Measurements from ENCODE around the gene CREB3L2. TPM values are rescaled to one million over a fixed set of nuclear protein-coding genes. Genes with fewer than 3 reads are reported as not detected.
"Not testable (repeated sequence)": the region's sequence is repeated elsewhere in the genome, so short reads cannot be mapped to it uniquely, and the experiment has no call there.

Gene CREB3L2
- total and polyA plus RNA-seq, 4 donors: 13.0 to 25.7 (median 19.5) TPM

DNA sequence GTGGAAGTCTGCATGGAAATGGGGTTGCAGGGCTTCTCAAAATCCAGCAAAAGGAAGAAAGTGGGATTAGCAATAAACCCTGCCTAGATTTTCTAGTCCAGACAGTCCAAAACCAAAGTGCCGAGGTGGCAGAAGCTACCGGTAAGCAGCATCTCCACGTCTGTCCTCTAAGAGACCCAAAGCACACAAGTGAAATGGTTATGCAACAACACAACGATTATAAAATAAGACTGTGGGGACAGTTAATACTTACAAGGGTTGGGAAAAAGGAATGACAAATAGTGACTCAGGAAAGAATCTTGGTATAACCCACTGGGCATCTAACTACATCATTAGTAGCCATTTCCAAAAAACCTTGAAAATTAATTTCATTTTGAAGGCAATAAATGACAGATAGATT, 24.7 kb downstream of the CREB3L2 start:
- Histone ChIP-seq H3K9me3 (ENCODE audit: control insufficient read depth, insufficient read depth, low read length) (no peaks in the 10 kb centered on the region), H3K4me3 (ENCODE audit: low read depth, low read length) (no peak overlapping the region), H3K4me1 (ENCODE audit: control insufficient read depth, insufficient read depth, low read length) (peaks cover 21% of the 10 kb centered on the region), H3K27ac (ENCODE audit: low read depth, low read length) (peak overlapping the region; percentile 85), H3K36me3 (ENCODE audit: control insufficient read depth, insufficient read depth, low read length) (no peaks in the 10 kb centered on the region), H3K27me3 (ENCODE audit: control insufficient read depth, insufficient read depth, low read length) (no peaks in the 10 kb centered on the region)
- no CpG with 5 or more reads among the region's 4 CpGs for WGBS (ENCODE audit: insufficient coverage)
- no peak for DNase-seq (ENCODE audit: low read depth in 4 of 6, low spot score in 6 of 6)

DNA sequence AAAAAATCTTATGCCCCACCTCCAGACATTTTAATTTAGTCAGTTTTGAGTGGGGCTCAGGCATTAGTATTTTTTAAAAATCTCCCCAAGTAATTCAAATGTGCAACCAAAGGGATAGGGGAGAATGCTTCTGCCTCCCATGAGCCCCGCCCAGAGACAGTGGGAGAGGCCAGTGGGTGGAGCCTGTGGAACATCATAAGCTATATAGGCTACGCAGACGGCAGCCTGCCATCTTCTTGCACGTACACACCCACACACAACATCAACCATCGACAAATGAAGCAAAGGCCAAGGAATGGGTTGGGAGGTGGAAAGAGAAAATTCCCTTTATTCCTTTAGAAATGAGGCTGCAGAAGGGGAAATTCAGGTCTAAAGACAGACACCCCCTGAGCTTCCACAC, 25.2 kb downstream of the CREB3L2 start:
- no peak overlapping the region for H3K4me3 ChIP-seq (ENCODE audit: low read depth, low read length)
- H3K27ac ChIP-seq (ENCODE audit: low read depth, low read length): peak overlapping the region; percentile 85
- no peaks in the 10 kb centered on the region for H3K9me3 ChIP-seq (ENCODE audit: control insufficient read depth, insufficient read depth, low read length)
- no peak for DNase-seq (ENCODE audit: low read depth in 4 of 6, low spot score in 6 of 6)
- H3K4me1 ChIP-seq (ENCODE audit: control insufficient read depth, insufficient read depth, low read length): peaks cover 24% of the 10 kb centered on the region
- WGBS (ENCODE audit: insufficient coverage): no CpG with 5 or more reads among the region's 5 CpGs
- no peaks in the 10 kb centered on the region for H3K36me3 ChIP-seq (ENCODE audit: control insufficient read depth, insufficient read depth, low read length)
- no peaks in the 10 kb centered on the region for H3K27me3 ChIP-seq (ENCODE audit: control insufficient read depth, insufficient read depth, low read length)

DNA sequence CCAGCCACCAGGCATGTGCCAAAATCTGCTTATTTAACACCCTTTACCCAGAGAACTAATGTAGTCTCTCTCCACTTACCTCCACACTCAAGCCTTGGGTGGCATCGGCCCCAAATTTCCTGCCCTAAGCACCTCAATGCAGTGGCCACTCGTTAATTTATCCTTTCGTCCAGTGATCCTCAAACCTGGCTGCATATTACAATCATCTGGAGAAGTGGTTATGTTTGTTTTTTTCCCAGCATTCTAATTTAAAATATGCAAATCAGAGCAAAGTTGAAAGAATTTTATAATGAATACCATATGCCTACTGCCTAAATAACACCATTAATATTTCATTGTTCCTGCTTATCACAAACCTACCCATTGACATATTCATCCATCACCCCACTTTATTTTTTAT, 25.7 kb downstream of the CREB3L2 start:
- H3K27ac ChIP-seq (ENCODE audit: low read depth, low read length): peak overlapping the region; percentile 85
- no peaks in the 10 kb centered on the region for H3K27me3 ChIP-seq (ENCODE audit: control insufficient read depth, insufficient read depth, low read length)
- WGBS (ENCODE audit: insufficient coverage): no CpG with 5 or more reads among the region's 3 CpGs
- H3K36me3 ChIP-seq (ENCODE audit: control insufficient read depth, insufficient read depth, low read length): no peaks in the 10 kb centered on the region
- no peaks in the 10 kb centered on the region for H3K9me3 ChIP-seq (ENCODE audit: control insufficient read depth, insufficient read depth, low read length)
- DNase-seq (ENCODE audit: low read depth in 4 of 6, low spot score in 6 of 6): no peak
- H3K4me3 ChIP-seq (ENCODE audit: low read depth, low read length): no peak overlapping the region
- peaks cover 24% of the 10 kb centered on the region for H3K4me1 ChIP-seq (ENCODE audit: control insufficient read depth, insufficient read depth, low read length)

DNA sequence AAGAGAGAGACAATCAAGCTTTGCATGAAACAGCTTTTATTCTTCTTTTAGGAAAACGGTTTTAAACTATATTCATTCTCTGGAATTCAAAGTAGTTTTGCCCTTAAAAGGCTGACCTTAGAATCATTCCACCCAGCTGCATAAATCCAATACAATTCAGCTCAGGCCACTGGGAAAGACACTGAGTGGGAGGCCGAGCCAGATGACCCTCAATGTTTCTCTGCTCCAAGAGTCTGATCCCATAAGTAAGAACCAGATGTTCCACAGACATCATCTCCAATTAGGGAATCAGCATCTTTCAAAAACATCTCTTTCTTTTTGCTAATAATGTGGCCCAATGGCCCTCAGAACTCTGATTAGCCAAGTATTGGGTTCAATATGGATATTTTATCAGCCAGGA, 26.1 kb downstream of the CREB3L2 start:
- WGBS (ENCODE audit: insufficient coverage): 86% methylated on average over 1 of the region's 2 CpGs
- Histone ChIP-seq H3K36me3 (ENCODE audit: control insufficient read depth, insufficient read depth, low read length) (no peaks in the 10 kb centered on the region), H3K27me3 (ENCODE audit: control insufficient read depth, insufficient read depth, low read length) (no peaks in the 10 kb centered on the region), H3K4me3 (ENCODE audit: low read depth, low read length) (no peak overlapping the region), H3K27ac (ENCODE audit: low read depth, low read length) (peak overlapping the region; percentile 85), H3K9me3 (ENCODE audit: control insufficient read depth, insufficient read depth, low read length) (no peaks in the 10 kb centered on the region), H3K4me1 (ENCODE audit: control insufficient read depth, insufficient read depth, low read length) (peaks cover 24% of the 10 kb centered on the region)
- DNase-seq (ENCODE audit: low read depth in 4 of 6, low spot score in 6 of 6): peak in 1 of 6 donors; percentile 43

DNA sequence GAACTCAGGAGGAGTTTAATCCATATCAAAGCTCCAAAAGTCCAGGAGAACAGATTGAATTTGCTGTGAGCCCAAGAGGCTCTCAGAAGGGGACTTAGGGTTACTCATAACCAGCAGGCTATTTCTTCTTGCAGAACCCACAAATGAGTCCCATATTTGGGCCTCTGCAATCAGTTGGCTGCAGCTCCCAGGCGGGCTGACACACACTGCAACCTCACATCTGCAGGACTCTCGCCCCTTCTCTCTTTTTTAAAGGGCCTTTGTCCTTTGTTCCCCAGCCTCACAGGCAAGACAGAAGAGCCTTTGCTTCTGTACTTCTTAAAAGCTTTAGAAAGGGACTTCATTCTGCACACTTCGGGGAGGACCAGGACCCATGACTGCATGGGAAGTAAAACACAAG, 26.7 kb downstream of the CREB3L2 start:
- H3K36me3 ChIP-seq (ENCODE audit: control insufficient read depth, insufficient read depth, low read length): no peaks in the 10 kb centered on the region
- no peak overlapping the region for H3K4me3 ChIP-seq (ENCODE audit: low read depth, low read length)
- H3K27ac ChIP-seq (ENCODE audit: low read depth, low read length): peak overlapping the region; percentile 85
- no peaks in the 10 kb centered on the region for H3K27me3 ChIP-seq (ENCODE audit: control insufficient read depth, insufficient read depth, low read length)
- peak in 2 of 6 donors; percentile 66 to 75 for DNase-seq (ENCODE audit: low read depth in 4 of 6, low spot score in 6 of 6)
- H3K9me3 ChIP-seq (ENCODE audit: control insufficient read depth, insufficient read depth, low read length): no peaks in the 10 kb centered on the region
- H3K4me1 ChIP-seq (ENCODE audit: control insufficient read depth, insufficient read depth, low read length): peaks cover 24% of the 10 kb centered on the region
- 21% methylated on average over 2 of the region's 3 CpGs for WGBS (ENCODE audit: insufficient coverage)

DNA sequence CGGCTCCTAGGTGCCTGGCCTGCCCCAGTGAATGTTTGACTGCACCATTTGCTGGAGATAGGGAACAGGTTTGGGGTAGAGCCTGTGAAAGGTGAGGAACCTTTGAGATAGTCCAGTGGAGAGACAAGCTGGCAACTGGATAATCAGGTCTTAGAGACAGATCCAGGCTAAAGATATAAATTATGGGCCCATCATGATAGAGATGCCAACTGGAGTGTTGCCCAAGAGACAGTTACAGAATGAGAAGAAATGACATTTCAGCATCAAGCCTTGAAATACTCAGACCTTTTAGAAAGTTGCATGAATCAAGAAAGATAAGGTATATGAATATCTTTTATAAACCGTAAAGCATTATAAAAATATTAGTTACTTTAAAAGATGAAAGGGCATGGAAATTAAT, 27.1 kb downstream of the CREB3L2 start:
- 71% methylated on average over 1 of the region's 2 CpGs for WGBS (ENCODE audit: insufficient coverage)
- no peak for DNase-seq (ENCODE audit: low read depth in 4 of 6, low spot score in 6 of 6)
- H3K4me3 ChIP-seq (ENCODE audit: low read depth, low read length): no peak overlapping the region
- H3K27ac ChIP-seq (ENCODE audit: low read depth, low read length): peak overlapping the region; percentile 85
- no peaks in the 10 kb centered on the region for H3K9me3 ChIP-seq (ENCODE audit: control insufficient read depth, insufficient read depth, low read length)
- H3K36me3 ChIP-seq (ENCODE audit: control insufficient read depth, insufficient read depth, low read length): no peaks in the 10 kb centered on the region
- H3K27me3 ChIP-seq (ENCODE audit: control insufficient read depth, insufficient read depth, low read length): no peaks in the 10 kb centered on the region
- H3K4me1 ChIP-seq (ENCODE audit: control insufficient read depth, insufficient read depth, low read length): peaks cover 24% of the 10 kb centered on the region

DNA sequence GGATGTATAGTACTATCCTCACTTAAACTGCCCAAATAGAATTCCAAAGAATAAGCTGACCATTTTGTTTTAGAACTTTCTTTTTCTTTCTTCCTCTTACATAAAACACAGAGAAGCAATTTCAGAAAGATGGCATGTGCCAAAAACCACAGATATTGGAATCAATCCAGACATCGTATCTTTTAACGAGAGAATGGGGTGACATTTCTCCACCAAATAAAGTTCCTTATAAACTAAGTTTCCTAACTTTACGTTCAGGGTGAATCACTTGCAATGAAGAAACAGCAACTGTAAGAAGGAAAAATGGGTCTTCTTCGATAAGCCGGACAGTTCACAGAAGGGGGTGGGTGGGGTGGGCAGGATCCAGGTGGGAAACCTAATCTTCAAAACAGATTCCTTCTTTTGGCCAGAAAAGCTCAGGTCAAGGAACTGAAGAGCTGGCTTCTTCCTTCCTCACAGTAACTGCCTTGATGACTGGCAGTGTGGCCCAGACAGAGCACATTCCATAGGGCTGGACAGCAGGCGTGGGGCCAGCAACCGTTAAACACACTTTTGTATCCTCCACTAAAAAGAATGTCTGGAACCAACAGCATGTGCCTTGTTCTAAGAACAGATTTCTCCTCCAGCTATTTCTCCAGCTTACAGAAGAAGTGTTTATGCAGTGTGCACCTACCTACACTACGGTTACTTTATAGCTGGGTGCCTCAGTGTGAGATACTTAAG, 31.5 kb downstream of the CREB3L2 start:
- Histone ChIP-seq H3K36me3 (ENCODE audit: control insufficient read depth, insufficient read depth, low read length) (no peaks in the 10 kb centered on the region), H3K27ac (ENCODE audit: low read depth, low read length) (peak overlapping the region; percentile 50), H3K27me3 (ENCODE audit: control insufficient read depth, insufficient read depth, low read length) (no peaks in the 10 kb centered on the region), H3K4me3 (ENCODE audit: low read depth, low read length) (peak overlapping the region; percentile 7), H3K4me1 (ENCODE audit: control insufficient read depth, insufficient read depth, low read length) (peaks cover 10% of the 10 kb centered on the region), H3K9me3 (ENCODE audit: control insufficient read depth, insufficient read depth, low read length) (peaks cover 5% of the 10 kb centered on the region)
- WGBS (ENCODE audit: insufficient coverage): no CpG with 5 or more reads among the region's 8 CpGs
- peak in 3 of 6 donors; percentile 58 to 80 (median 68) for DNase-seq (ENCODE audit: low read depth in 4 of 6, low spot score in 6 of 6)

DNA sequence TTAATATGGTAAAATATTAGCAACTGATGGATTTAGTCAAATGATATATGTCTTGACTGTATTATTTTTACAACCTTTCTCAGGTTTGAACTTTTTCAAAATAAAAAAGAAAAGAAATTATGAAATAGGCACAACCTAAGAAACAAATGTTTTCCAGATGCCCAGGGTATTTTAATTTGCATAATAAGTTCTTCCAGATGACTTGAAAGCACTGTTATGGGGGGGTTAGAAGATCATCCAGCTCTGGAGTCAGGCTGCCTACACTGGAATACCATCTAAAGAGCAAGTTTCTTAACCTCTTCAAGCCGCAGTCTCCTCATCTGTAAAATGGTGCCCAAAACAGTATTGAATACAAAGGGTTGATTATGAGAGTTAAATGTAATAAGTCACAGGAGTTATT, 32.1 kb downstream of the CREB3L2 start:
- Histone ChIP-seq H3K27ac (ENCODE audit: low read depth, low read length) (peak overlapping the region; percentile 44), H3K27me3 (ENCODE audit: control insufficient read depth, insufficient read depth, low read length) (no peaks in the 10 kb centered on the region), H3K4me3 (ENCODE audit: low read depth, low read length) (no peak overlapping the region), H3K36me3 (ENCODE audit: control insufficient read depth, insufficient read depth, low read length) (no peaks in the 10 kb centered on the region), H3K9me3 (ENCODE audit: control insufficient read depth, insufficient read depth, low read length) (peaks cover 5% of the 10 kb centered on the region), H3K4me1 (ENCODE audit: control insufficient read depth, insufficient read depth, low read length) (peaks cover 7% of the 10 kb centered on the region)
- no peak for DNase-seq (ENCODE audit: low read depth in 4 of 6, low spot score in 6 of 6)
- no CpG with 5 or more reads among the region's 1 CpG for WGBS (ENCODE audit: insufficient coverage)

DNA sequence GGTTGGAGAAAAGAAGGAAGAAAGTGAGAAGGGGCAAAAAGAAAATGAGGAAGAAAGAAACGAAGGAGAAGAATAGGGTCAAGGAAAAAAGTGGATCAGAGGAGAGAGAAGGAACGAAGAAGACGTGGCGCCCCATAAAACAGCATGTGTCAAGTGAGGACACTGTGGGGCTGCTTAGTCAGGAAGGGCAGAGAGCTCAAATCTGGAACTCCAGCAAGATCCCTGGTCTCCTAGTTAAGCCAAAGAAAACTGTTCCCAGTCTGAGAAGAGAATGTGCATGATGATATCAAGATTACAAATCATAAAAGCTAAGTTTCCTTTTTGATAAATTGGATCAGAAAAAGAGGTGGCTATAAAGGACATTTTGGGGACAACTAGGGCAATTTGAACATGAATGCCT, 33.0 kb downstream of the CREB3L2 start:
- no peaks in the 10 kb centered on the region for H3K36me3 ChIP-seq (ENCODE audit: control insufficient read depth, insufficient read depth, low read length)
- peaks cover 4% of the 10 kb centered on the region for H3K4me1 ChIP-seq (ENCODE audit: control insufficient read depth, insufficient read depth, low read length)
- WGBS (ENCODE audit: insufficient coverage): 88% methylated on average over 4 of the region's 4 CpGs
- no peak for DNase-seq (ENCODE audit: low read depth in 4 of 6, low spot score in 6 of 6)
- H3K9me3 ChIP-seq (ENCODE audit: control insufficient read depth, insufficient read depth, low read length): peaks cover 5% of the 10 kb centered on the region
- H3K27me3 ChIP-seq (ENCODE audit: control insufficient read depth, insufficient read depth, low read length): no peaks in the 10 kb centered on the region
- no peak overlapping the region for H3K27ac ChIP-seq (ENCODE audit: low read depth, low read length)
- H3K4me3 ChIP-seq (ENCODE audit: low read depth, low read length): no peak overlapping the region

DNA sequence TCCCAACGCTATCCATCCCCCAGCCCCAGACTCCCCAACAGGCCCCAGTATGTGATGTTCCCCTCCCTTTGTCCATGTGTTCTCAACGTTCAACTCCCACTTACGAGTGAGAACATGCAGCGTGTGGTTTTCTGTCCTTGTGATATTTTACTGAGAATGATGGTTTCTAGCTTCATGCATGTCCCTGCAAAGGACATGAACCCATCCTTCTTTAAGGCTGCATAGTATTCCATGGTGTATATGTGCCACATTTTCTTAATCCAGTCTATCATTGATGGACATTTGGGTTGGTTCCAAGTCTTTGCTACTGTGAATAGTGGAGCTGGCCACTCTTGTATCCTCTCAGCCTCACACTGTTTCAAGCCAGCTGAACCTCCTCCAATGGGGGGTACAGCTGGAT, 33.5 kb downstream of the CREB3L2 start:
- no CpG with 5 or more reads among the region's 4 CpGs for WGBS (ENCODE audit: insufficient coverage)
- H3K4me3 ChIP-seq (ENCODE audit: low read depth, low read length); H3K36me3 ChIP-seq (ENCODE audit: control insufficient read depth, insufficient read depth, low read length); H3K27me3 ChIP-seq (ENCODE audit: control insufficient read depth, insufficient read depth, low read length); H3K9me3 ChIP-seq (ENCODE audit: control insufficient read depth, insufficient read depth, low read length); H3K4me1 ChIP-seq (ENCODE audit: control insufficient read depth, insufficient read depth, low read length); DNase-seq (ENCODE audit: low read depth in 4 of 6, low spot score in 6 of 6); H3K27ac ChIP-seq (ENCODE audit: low read depth, low read length): not testable (repeated sequence)

Data from spinal cord (tissue), 10 donors.